Neuron (in vitro differentiated cells): Measurements from ENCODE around the gene SCAMP3.
A peak's percentile ranks its signal among the peaks of the same experiment; 100 is the strongest.

Experiments used
- H2AFZ ChIP-seq: one replicate; pipeline ENCODE4 v1.6.1; 2013; ENCODE audit warnings: low read depth, mild to moderate bottlenecking, inconsistent platforms, low read length, moderate library complexity
- H3K27me3 ChIP-seq: one replicate; pipeline ENCODE4 v1.6.1; 2013; ENCODE audit warnings: low read length; ENCODE audit not compliant: insufficient read depth
- H3K36me3 ChIP-seq: one replicate; pipeline ENCODE4 v1.6.1; 2013; ENCODE audit warnings: low read length; ENCODE audit not compliant: insufficient read depth
- H3K4me1 ChIP-seq: one replicate; pipeline ENCODE4 v1.6.1; 2013; ENCODE audit warnings: low read length; ENCODE audit not compliant: insufficient read depth
- H3K4me3 ChIP-seq: 2 replicates; pipeline ENCODE4 v1.5.1; 2013; ENCODE audit warnings: mild to moderate bottlenecking, low read length, moderate library complexity
- H3K9me3 ChIP-seq: one replicate; pipeline ENCODE4 v1.6.1; 2013; ENCODE audit warnings: low read length

SCAMP3 gene

DNA sequence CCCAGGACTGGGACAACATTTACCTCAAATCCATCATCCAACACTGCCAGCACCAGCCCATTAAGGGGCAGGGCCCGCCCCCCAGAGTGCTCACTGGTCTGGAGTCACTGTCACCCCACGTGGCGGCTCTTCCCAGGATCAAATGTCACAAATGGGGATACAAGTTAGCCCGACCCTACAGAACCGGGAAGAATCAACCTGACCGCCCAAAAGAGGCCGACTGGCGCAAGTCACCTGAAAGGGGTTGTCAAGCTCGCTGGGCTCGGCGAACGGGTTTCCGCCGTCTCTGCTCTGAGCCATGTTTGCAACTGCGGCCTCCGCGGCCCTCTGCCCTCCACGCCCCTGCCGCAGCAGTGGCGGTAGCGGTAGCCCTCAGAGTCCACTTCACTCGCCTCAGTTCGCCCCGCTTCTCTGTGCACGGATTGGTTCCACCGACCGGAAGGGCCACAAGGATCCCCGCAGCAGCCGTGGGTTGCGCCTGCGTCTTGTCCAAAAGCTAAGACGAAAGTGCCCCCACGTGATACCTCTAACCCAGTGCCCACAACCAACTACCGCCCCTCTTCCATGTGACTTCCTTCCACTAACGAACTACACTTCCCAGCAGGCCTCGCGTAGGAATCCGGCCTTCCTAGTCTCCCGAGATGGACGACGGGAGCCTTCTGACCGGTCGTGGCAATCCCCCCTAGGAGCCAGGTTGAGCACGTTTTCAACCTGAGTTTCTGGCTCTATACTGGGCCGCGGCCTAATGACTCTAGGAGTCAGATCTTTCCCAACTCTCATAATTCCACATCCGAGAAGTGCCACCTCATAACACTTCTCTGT, at the start of gene SCAMP3:
Gene SCAMP3 (minus strand): TSS at position 509 of the 822 bp plus-strand sequence. CDS start 209 bp downstream, at position 300.
- Histone ChIP-seq H3K4me3 (peak within 1 kb of the TSS; percentile 73), H3K36me3 (peaks cover 53% of the 10 kb centered on the region), H3K4me1 (peaks cover 9% of the 10 kb centered on the region)

DNA sequence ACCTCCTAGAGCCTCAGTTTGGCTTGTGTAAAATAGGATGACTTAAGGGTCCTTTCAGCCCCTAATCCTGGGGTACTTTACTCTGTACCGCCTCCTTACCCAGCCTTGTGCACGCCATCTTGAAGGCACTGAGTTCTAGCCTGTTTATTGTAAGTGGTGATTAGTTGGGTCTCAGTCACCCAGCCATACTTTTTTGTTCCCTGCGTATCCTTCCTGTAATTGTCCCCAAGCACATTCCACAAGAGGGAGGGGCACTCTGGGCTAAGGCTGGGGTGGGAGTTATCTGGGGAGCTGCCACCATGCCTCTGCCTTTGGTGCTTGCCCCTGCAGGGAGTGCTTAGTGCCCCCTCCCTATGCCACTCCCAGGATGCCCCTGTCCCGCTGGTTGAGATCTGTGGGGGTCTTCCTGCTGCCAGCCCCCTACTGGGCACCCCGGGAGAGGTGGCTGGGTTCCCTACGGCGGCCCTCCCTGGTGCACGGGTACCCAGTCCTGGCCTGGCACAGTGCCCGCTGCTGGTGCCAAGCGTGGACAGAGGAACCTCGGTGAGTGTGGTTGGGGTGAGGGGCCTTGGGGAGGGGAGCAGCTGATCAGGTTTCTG, 47.4 kb upstream of the SCAMP3 start:
- Histone ChIP-seq H3K27me3 (no peaks in the 10 kb centered on the region), H3K4me1 (peaks cover 17% of the 10 kb centered on the region), H2AFZ (no peak overlapping the region), H3K9me3 (no peaks in the 10 kb centered on the region), H3K36me3 (peaks cover 32% of the 10 kb centered on the region), H3K4me3 (peak overlapping the region; percentile 66)

More for the DNA sequence above, at the start of gene SCAMP3:
- H3K27me3 ChIP-seq: no peaks in the 10 kb centered on the region
- H3K9me3 ChIP-seq: no peaks in the 10 kb centered on the region
- H2AFZ ChIP-seq: no peak within 1 kb of the TSS

DNA sequence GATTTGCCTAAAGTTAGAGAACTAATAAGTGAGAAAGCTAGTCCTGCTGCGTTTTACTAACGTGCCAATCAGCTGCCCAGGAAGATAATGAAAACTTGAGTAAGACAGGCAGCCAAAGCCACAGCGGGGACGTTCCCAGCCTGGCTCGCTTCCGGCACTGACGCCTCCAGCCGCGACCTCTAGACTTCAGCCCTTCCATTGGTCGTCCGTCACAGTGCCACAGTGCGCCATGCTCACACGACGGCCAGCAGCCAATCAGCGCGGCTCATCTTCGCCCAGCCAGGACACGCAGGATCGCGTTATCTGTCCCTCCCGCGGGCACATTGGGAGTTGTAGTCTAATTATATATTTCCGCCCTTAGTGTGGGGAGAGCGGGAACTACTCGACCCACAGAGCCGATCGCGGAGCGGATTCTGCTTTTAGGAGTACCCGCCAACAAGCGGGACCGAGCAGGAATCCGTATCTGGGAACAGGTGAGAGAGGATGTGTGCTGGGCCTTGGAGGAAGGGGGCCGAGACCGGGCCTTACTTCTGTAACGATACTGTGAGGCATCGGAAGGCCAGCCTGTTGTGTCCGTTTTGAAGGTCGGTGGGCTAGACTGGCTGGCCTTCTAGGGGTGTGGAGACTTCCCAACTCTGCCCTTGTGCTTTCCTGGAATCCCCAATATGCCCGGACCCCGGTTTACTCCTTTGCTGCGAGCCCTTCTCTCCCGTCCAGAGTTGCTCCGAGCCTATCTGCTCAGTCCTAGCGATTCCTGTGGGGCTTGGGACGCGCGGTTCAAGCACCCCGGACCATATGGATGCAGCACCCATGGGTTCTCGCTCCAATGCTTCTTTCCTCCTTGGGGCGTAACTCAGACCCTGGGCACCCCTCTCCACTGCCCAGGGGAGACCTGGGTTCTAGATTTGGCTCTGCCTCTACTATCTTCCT, 46.6 kb upstream of the SCAMP3 start, which contains the start of gene FDPS:
Gene FDPS (plus strand): TSS at position 374 of the 930 bp plus-strand sequence. CDS start 924 bp downstream, outside the sequence.
- no peaks in the 10 kb centered on the region for H3K27me3 ChIP-seq
- peaks cover 17% of the 10 kb centered on the region for H3K4me1 ChIP-seq
- H3K4me3 ChIP-seq: peak within 1 kb of the TSS; percentile 66
- H3K36me3 ChIP-seq: peaks cover 25% of the 10 kb centered on the region
- H2AFZ ChIP-seq: no peak within 1 kb of the TSS
- H3K9me3 ChIP-seq: no peaks in the 10 kb centered on the region

DNA sequence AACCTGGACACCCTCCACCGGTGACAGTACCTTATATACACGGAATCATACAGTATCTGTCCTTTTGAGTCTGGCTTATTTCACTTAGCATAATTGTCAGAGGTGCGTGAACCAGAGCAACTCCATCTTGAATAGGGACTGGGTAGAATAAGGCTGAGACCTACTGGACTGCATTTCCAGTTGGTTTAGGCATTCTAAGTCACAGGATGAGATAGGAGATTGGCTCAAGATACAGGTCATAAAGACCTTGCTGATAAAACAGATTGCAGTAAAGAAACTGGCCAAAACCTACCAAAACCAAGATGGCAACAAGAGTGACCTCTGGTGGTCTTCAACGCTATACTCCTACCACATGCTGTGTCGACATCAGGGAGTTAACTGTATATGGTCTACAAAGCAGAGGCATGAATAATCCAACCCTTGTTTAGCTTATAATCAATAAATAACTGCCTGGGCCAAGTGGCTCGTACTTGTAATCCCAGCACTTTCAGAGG, 45.1 kb upstream of the SCAMP3 start:
- no peak overlapping the region for H2AFZ ChIP-seq
- no peak overlapping the region for H3K4me3 ChIP-seq
- H3K9me3 ChIP-seq: no peaks in the 10 kb centered on the region
- no peaks in the 10 kb centered on the region for H3K27me3 ChIP-seq
- H3K36me3 ChIP-seq: peaks cover 14% of the 10 kb centered on the region
- peaks cover 17% of the 10 kb centered on the region for H3K4me1 ChIP-seq

DNA sequence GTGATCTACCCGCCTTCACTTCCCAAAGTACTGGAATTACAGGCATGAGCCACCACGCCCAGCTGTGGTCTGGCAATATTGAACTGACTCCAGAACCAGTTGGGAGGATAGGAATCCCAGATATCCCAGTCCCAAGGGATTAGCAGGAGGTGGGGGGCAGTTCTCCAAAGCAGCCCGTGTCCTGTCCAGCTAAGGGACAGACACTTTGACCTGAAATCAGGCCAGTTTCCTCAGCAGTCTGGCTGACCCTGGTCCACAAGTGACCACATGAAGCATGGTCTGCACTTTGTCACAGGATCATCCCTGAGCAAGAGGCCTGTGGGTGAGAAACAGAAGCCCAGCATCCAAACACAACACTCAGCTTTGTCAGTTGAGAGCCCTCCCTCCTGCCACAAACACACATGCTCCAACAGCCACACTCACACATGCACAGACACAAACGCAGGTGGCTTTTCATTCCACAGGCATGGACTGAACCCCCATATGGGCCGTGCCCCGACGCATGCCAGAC, 43.8 kb upstream of the SCAMP3 start:
- Histone ChIP-seq H3K27me3 (no peaks in the 10 kb centered on the region), H3K4me3 (no peak overlapping the region), H3K36me3 (peaks cover 5% of the 10 kb centered on the region), H3K9me3 (no peaks in the 10 kb centered on the region), H2AFZ (no peak overlapping the region), H3K4me1 (peaks cover 15% of the 10 kb centered on the region)

DNA sequence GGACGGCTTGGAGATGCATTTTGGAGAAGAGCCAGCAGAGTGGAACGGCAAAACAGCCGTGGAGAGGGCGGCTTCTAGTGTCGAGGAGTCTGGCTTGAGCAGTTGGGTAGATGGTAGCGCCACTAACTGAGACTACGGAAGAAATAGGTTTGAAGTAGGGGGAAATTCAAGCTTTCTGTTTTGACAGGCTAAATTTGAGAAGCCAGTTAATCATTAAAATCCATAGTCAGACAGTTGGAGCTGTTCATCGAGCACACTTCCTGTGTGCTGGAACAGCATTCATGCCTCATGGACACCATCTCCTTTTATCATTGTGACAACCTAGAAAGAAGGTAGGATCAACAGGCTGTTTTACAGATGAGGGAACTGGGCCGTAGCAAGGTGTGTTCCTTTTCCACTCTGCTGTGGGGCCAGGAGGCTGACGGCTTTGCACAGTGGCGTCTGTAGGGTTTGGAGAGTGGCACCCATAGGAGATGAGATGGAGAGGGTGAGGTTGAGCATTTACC, 42.5 kb upstream of the SCAMP3 start:
- H3K27me3 ChIP-seq: no peaks in the 10 kb centered on the region
- peaks cover 4% of the 10 kb centered on the region for H3K4me1 ChIP-seq
- no peak overlapping the region for H3K4me3 ChIP-seq
- no peak overlapping the region for H2AFZ ChIP-seq
- H3K9me3 ChIP-seq: no peaks in the 10 kb centered on the region
- H3K36me3 ChIP-seq: no peaks in the 10 kb centered on the region

DNA sequence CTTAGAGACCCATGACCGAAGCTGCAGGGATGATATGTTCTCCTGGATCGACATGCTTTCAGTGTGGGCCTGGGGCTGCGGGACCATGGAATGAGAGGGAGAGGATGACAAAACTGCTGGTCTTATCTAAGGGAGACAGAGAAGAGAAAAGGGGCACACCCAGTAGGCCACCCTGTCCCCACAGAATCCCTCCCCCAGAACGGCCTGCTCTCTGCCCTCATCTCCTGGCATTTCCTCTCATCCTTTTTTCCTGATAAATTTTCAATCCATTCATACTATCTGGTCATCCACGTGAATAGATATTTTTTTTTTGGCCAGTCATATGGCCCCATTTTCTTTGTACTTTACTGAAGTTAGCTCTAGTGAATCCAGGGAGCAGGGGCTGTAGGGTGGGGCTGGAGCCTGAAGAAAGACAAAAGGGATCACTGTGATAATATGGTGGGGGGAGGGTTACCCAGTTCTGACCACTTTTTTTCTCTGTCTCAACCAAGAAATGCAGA, 39.2 kb upstream of the SCAMP3 start, which contains the start of gene PKLR:
Gene PKLR (minus strand): TSS at position 97 of the 500 bp plus-strand sequence. CDS start 43 bp downstream, at position 54.
- no peak within 1 kb of the TSS for H3K4me3 ChIP-seq
- no peaks in the 10 kb centered on the region for H3K9me3 ChIP-seq
- no peak within 1 kb of the TSS for H2AFZ ChIP-seq
- peaks cover 7% of the 10 kb centered on the region for H3K4me1 ChIP-seq
- no peaks in the 10 kb centered on the region for H3K27me3 ChIP-seq
- H3K36me3 ChIP-seq: no peaks in the 10 kb centered on the region

DNA sequence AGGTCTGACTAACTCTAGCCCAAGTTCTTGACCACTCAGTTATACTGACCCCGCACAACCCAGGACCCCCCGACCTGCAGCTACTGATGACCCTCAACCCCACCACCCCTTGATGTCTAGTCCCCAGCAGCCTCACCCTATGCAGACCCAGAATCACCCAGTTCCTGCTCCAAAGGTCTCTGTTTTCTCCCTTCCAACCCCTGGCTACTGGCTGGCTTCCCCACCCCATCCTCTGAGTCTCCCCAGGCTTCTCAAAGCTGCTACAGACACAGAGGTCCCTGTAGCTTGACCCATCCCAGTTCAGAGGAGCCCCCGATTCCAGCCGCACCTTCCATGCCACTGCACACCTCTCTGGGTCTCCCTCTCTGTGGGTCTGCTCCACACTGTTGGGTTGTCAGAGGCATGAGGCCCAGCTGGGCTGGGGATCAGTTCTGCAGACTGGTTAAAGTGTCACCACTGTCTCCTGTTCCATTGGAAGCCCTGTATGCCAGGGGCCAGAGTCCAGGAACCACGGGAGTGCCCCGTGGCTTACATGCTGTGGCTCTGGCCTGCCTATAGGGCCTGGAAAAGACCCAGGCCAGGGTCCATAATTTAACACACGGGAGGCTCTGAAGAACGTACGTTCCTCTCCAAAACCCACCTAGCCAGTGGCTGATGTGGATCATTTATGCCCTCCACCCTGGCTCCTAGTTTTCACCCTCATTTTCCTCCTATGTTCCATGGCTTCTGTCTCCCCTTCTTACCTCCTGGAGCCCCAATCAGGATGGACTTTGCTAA, 38.6 kb upstream of the SCAMP3 start:
- H3K4me1 ChIP-seq: peaks cover 7% of the 10 kb centered on the region
- H2AFZ ChIP-seq: no peak overlapping the region
- no peaks in the 10 kb centered on the region for H3K36me3 ChIP-seq
- no peak overlapping the region for H3K4me3 ChIP-seq
- H3K9me3 ChIP-seq: peaks cover 3% of the 10 kb centered on the region
- H3K27me3 ChIP-seq: peaks cover 2% of the 10 kb centered on the region

DNA sequence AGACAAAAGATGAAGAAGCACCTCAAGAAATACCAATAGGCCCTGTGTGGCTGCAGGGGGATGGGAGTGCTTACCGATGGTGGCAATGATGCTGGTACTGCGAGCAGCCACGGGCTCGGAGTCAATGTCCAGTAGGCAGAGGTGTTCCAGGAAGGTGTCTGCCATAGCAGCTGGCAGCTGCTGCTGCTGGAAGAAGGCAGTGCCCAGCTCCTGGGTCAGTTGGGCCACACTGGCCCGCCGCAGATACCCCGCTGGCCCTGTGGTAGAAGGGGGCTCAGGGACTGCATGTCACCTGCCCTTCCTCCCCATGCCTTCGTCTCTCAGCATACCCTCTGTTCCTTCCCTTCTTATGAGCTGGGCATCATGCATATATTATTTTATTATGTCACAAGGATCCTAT, 37.9 kb upstream of the SCAMP3 start:
- H3K9me3 ChIP-seq: peaks cover 6% of the 10 kb centered on the region
- no peak overlapping the region for H3K4me3 ChIP-seq
- H3K4me1 ChIP-seq: peaks cover 7% of the 10 kb centered on the region
- no peaks in the 10 kb centered on the region for H3K36me3 ChIP-seq
- no peak overlapping the region for H2AFZ ChIP-seq
- peaks cover 10% of the 10 kb centered on the region for H3K27me3 ChIP-seq

DNA sequence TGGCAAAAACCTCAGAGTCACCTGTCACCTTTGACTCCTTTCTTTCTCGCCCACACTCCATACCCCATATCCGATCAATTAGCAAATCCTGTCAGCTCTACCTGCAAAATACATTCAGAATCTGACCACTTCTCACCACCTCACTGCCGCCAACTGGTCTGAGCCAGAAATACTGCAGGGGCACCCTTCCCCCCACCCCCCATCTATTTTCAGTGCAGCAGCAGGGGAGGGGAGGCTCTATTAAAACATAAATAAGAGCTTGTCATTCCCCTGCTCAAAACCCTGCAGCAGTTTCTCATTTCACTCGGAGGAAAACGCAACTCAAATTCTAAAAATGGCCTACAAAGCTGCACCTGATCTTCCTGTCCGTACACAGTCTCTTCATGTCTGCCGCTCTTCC, 35.2 kb upstream of the SCAMP3 start:
- Histone ChIP-seq H3K36me3 (no peaks in the 10 kb centered on the region), H2AFZ (no peak overlapping the region), H3K9me3 (peaks cover 15% of the 10 kb centered on the region), H3K27me3 (peaks cover 22% of the 10 kb centered on the region), H3K4me3 (no peak overlapping the region), H3K4me1 (peaks cover 7% of the 10 kb centered on the region)

DNA sequence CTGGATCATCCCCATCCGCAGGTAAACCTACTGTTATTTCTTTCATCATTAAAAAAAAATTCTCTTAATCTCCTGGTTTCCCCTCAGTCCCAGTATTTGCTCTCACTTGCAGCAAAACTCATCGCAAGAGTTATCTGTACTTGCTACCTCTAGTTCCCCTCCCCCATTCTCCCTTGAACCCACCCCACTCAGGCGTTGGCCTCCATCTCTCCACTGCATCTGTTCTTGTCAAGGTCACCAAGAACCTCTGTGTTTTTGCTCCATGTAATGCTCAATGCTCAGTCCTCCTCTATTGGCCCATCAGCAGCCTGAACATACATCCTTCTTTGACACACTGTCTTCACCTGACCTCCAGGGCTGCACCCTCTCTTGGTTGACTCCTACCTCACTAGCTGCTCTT, 34.5 kb upstream of the SCAMP3 start:
- H3K4me3 ChIP-seq: no peak overlapping the region
- H3K4me1 ChIP-seq: peaks cover 7% of the 10 kb centered on the region
- peaks cover 15% of the 10 kb centered on the region for H3K9me3 ChIP-seq
- no peak overlapping the region for H2AFZ ChIP-seq
- peaks cover 22% of the 10 kb centered on the region for H3K27me3 ChIP-seq
- H3K36me3 ChIP-seq: no peaks in the 10 kb centered on the region

DNA sequence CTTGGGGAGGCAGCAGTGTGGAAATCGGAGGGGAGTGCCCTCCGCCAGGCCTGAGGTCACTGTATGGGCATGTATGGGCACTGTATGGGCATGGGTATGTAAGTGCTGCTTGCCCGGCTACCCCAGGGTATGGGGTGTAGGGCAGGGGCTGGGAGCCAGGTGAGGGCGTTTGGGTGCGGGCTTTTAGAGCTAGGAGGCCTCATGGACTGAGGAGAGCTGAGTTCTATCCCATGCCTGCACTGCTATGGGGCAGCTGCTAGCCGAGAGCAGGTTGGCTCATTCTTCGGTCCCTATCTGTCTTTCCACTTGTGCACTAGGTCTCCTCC, 33.7 kb upstream of the SCAMP3 start:
- H3K27me3 ChIP-seq: peaks cover 22% of the 10 kb centered on the region
- no peak overlapping the region for H2AFZ ChIP-seq
- H3K9me3 ChIP-seq: peaks cover 15% of the 10 kb centered on the region
- H3K4me1 ChIP-seq: peaks cover 7% of the 10 kb centered on the region
- no peak overlapping the region for H3K4me3 ChIP-seq
- H3K36me3 ChIP-seq: no peaks in the 10 kb centered on the region
